C4-2B (cell line): ENCODE measurements around the gene RSL1D1.
A peak's percentile ranks its signal among the peaks of the same experiment; 100 is the strongest.

Experiments used
- H3K27ac ChIP-seq: fragments of 450-650 bp; 2 replicates; pipeline ENCODE4 v1.5.1; 2017
- CTCF ChIP-seq: fragments of 450-650 bp; conservative IDR thresholded peaks from 2 replicates; pipeline ENCODE4 v1.5.1; 2017; ENCODE audit warnings: mild to moderate bottlenecking
- ZFX ChIP-seq: fragments of 450-650 bp; IDR thresholded peaks from 2 replicates; pipeline ENCODE4 v1.6.1; 2017

Gene RSL1D1

GRCh38 chr16:11851294-11852091 lies at the start of gene RSL1D1:
Gene RSL1D1 (minus strand): TSS chr16:11851542. CDS start chr16:11851512, 30 bp downstream.
- no peak for TF ChIP-seq CTCF
- TF ChIP-seq ZFX = peak; percentile 59; the same call in 1 of the 2 replicates
- H3K27ac ChIP-seq = peak within 1 kb of the TSS; percentile 92

GRCh38 chr16:11901091-11901490 lies 49.7 kb upstream of the RSL1D1 start:
- H3K27ac ChIP-seq = no peak overlapping the region

GRCh38 chr16:11896486-11897176 lies 45.3 kb upstream of the RSL1D1 start:
- TF ChIP-seq CTCF (no peak), ZFX (no peak)

More at GRCh38 chr16:11901091-11901490, 49.7 kb upstream of the RSL1D1 start:
- no peak for TF ChIP-seq CTCF
- no peak for TF ChIP-seq ZFX

GRCh38 chr16:11893571-11893970 lies 42.2 kb upstream of the RSL1D1 start:
- TF ChIP-seq ZFX (no peak), CTCF (no peak)
- H3K27ac ChIP-seq = no peak overlapping the region

More at GRCh38 chr16:11896486-11897176, 45.3 kb upstream of the RSL1D1 start:
- H3K27ac ChIP-seq = no peak overlapping the region

GRCh38 chr16:11892761-11893160 lies 41.4 kb upstream of the RSL1D1 start:
- no peak for TF ChIP-seq CTCF
- no peak for TF ChIP-seq ZFX

GRCh38 chr16:11890231-11890965 lies 39.1 kb upstream of the RSL1D1 start:
- TF ChIP-seq ZFX = no peak
- no peak for TF ChIP-seq CTCF

More at GRCh38 chr16:11892761-11893160, 41.4 kb upstream of the RSL1D1 start:
- no peak overlapping the region for H3K27ac ChIP-seq

More at GRCh38 chr16:11890231-11890965, 39.1 kb upstream of the RSL1D1 start:
- H3K27ac ChIP-seq = no peak overlapping the region
